ENCODE data around the gene SLC12A7. TPM values are rescaled to one million over a fixed set of nuclear protein-coding genes. Genes with fewer than 3 reads are reported as not detected.

The SLC12A7 gene
- total RNA-seq: 10 to 100 TPM; 26.1 to 41.6 (median 29.1) TPM

- 1 to 3% methylated on average over 14 of the region's 79 CpGs for WGBS, 2 donors
- peak; percentile 69 to 76 for DNase-seq
- no peaks in the 10 kb centered on the region for H3K27me3 ChIP-seq
- no peak for TF ChIP-seq CTCF (IDR thresholded peaks at IDR 0.05)
- TF ChIP-seq POLR2A (IDR thresholded peaks at IDR 0.05): peak; percentile 74 to 91
- H3K36me3 ChIP-seq: no peaks in the 10 kb centered on the region
- intact Hi-C loops (cut with DNase I): no loop called here
- no peaks in the 10 kb centered on the region for H3K9me3 ChIP-seq
- peak within 1 kb of the TSS; percentile 73 to 95 (median 85) for H3K27ac ChIP-seq
- H3K4me1 ChIP-seq: peaks cover 5 to 19% of the 10 kb centered on the region in 2 donors
- H3K4me3 ChIP-seq (replicated peaks in 1 of 3): peak within 1 kb of the TSS; percentile 68 to 96 (median 94)
Observed at GRCh38 chr5:1111727-1112289, at the start of gene SLC12A7. SLC12A7 (minus strand) TSS chr5:1112063; CDS start chr5:1111991, 72 bp downstream.

GRCh38 chr5:1161108-1161832 is 49.4 kb upstream of the SLC12A7 start:
- no peak overlapping the region for H3K4me3 ChIP-seq (replicated peaks in 1 of 3)
- peaks cover 0 to 13% of the 10 kb centered on the region in 2 donors for H3K4me1 ChIP-seq
- no peaks in the 10 kb centered on the region for H3K9me3 ChIP-seq
- DNase-seq: no peak
- intact Hi-C loops (cut with DNase I): no loop called here
- no peaks in the 10 kb centered on the region for H3K27me3 ChIP-seq
- H3K36me3 ChIP-seq: no peaks in the 10 kb centered on the region
- 83 to 84% methylated on average over 16 to 18 of the region's 23 CpGs for WGBS, 2 donors
- H3K27ac ChIP-seq: no peak overlapping the region
- TF ChIP-seq CTCF (IDR thresholded peaks at IDR 0.05) (no peak), POLR2A (IDR thresholded peaks at IDR 0.05) (no peak)

GRCh38 chr5:1159774-1160406 is 48.0 kb upstream of the SLC12A7 start:
- no peak for TF ChIP-seq POLR2A (IDR thresholded peaks at IDR 0.05)
- TF ChIP-seq CTCF (IDR thresholded peaks at IDR 0.05): no peak
- H3K36me3 ChIP-seq: no peaks in the 10 kb centered on the region
- intact Hi-C loops (cut with DNase I): no loop called here
- H3K9me3 ChIP-seq: no peaks in the 10 kb centered on the region
- H3K27me3 ChIP-seq: peaks cover 3% of the 10 kb centered on the region
- H3K4me1 ChIP-seq: peaks cover 3 to 24% of the 10 kb centered on the region in 2 donors
- no peak for DNase-seq
- H3K27ac ChIP-seq: no peak overlapping the region
- 76 to 82% methylated on average over 4 of the region's 4 CpGs for WGBS, 2 donors
- no peak overlapping the region for H3K4me3 ChIP-seq (replicated peaks in 1 of 3)

GRCh38 chr5:1159341-1159675 is 47.4 kb upstream of the SLC12A7 start:
- H3K4me3 ChIP-seq (replicated peaks in 1 of 3): no peak overlapping the region
- no peak for DNase-seq
- intact Hi-C loops (cut with DNase I): no loop called here
- no peaks in the 10 kb centered on the region for H3K9me3 ChIP-seq
- 77 to 80% methylated on average over 11 of the region's 11 CpGs for WGBS, 2 donors
- peaks cover 3 to 24% of the 10 kb centered on the region in 2 donors for H3K4me1 ChIP-seq
- peaks cover 7% of the 10 kb centered on the region for H3K27me3 ChIP-seq
- no peaks in the 10 kb centered on the region for H3K36me3 ChIP-seq
- TF ChIP-seq POLR2A (IDR thresholded peaks at IDR 0.05): no peak
- no peak for TF ChIP-seq CTCF (IDR thresholded peaks at IDR 0.05)
- H3K27ac ChIP-seq: no peak overlapping the region

Data from thyroid gland (tissue), 4 donors.